Nucleus accumbens (tissue), 56 donors: ENCODE data around the gene SMTN.

ENCODE experiments used
- DNase-seq, 56 donors: peaks; one replicate each; lab custom pipeline; 2025; lab: John Stamatoyannopoulos, UW

The SMTN gene

GRCh38 chr22:31141551-31141950, 60.4 kb downstream of the SMTN start:
- DNase-seq, result no peak

- DNase-seq, result no peak
Measured at GRCh38 chr22:31142285-31142684, 61.2 kb downstream of the SMTN start.

GRCh38 chr22:31143038-31143437, 61.9 kb downstream of the SMTN start:
- no peak for DNase-seq

GRCh38 chr22:31143537-31143936, 62.4 kb downstream of the SMTN start:
- peak in 10 of 56 donors; percentile 3 to 38 (median 18) for DNase-seq

- no peak for DNase-seq
Measured at GRCh38 chr22:31144223-31144622, 63.1 kb downstream of the SMTN start.

GRCh38 chr22:31148488-31148887, 67.4 kb downstream of the SMTN start:
- no peak for DNase-seq

GRCh38 chr22:31148953-31149627, 68.0 kb downstream of the SMTN start:
- DNase-seq, result peak in 48 of 56 donors; percentile 6 to 78 (median 44)

- no peak for DNase-seq
Measured at GRCh38 chr22:31150615-31151014, 69.5 kb downstream of the SMTN start.

- no peak for DNase-seq
Measured at GRCh38 chr22:31151872-31152271, 70.8 kb downstream of the SMTN start.

- DNase-seq, result no peak
Measured at GRCh38 chr22:31153357-31153756, 72.2 kb downstream of the SMTN start.
